AG09309 (cell line): ENCODE results near the gene VCX.
A peak's percentile ranks its signal among the peaks of the same experiment; 100 is the strongest.

ENCODE experiments used
- DNase-seq: peaks from one replicate; pipeline ENCODE4 v3.0.0-alpha.2; 2010; ENCODE audit warnings: low read depth
- H3K4me3 ChIP-seq: 2 replicates; pipeline ENCODE4 v1.5.1; 2011; ENCODE audit warnings: mild to moderate bottlenecking, low read depth, low read length, moderate library complexity; ENCODE audit not compliant: control insufficient read depth
- TF ChIP-seq, protein P1 (sequence below): IDR thresholded peaks from 2 replicates; pipeline ENCODE4 v1.5.1; 2011; ENCODE audit warnings: mild to moderate bottlenecking, low read depth, low read length, inconsistent platforms; ENCODE audit not compliant: insufficient read depth, control insufficient read depth; ENCODE audit errors: missing control alignments

Gene VCX

DNA sequence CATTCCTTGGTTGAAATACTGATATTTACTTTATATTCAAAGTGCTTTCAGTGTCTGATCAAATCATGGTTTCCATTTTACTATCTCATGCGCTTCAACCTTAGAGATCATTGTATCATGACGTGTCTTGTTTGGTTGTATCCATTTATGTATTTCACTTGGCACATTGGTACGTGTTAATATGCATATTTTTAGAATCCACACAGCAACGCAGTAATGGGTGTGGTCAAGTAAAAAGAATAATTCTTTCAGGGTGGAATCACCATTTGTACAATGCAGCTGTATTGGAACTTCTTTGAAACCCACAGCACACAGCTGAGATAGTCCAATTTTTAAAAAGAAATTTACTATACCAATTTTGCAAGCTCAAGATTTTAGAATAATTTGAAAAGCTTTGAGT lies 29.1 kb downstream of the VCX start:
- H3K4me3 ChIP-seq = no peak overlapping the region
- no peak for DNase-seq
- TF ChIP-seq, protein P1, sequence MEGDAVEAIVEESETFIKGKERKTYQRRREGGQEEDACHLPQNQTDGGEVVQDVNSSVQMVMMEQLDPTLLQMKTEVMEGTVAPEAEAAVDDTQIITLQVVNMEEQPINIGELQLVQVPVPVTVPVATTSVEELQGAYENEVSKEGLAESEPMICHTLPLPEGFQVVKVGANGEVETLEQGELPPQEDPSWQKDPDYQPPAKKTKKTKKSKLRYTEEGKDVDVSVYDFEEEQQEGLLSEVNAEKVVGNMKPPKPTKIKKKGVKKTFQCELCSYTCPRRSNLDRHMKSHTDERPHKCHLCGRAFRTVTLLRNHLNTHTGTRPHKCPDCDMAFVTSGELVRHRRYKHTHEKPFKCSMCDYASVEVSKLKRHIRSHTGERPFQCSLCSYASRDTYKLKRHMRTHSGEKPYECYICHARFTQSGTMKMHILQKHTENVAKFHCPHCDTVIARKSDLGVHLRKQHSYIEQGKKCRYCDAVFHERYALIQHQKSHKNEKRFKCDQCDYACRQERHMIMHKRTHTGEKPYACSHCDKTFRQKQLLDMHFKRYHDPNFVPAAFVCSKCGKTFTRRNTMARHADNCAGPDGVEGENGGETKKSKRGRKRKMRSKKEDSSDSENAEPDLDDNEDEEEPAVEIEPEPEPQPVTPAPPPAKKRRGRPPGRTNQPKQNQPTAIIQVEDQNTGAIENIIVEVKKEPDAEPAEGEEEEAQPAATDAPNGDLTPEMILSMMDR = no peak

DNA sequence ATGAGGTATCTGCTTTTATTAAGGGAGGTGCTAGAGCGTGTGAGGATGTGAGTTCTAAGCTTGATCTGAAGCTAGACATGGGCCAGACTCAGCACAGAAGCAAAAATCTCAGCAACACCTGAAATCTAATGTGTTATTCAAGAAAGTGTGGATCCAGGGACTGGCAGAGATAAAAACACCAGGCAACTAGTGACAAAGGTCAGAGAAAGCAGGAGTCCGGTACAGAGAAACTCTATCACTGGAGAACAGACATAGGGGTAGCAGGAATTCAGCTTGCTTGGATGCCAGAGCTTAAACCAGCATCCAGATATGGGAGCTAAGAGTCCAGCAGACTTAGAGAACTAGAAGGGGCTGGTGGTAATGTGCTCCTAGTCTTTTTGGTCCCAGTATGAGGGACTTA lies 34.0 kb downstream of the VCX start:
- H3K4me3 ChIP-seq = no peak overlapping the region
- TF ChIP-seq, protein P1 = no peak
- no peak for DNase-seq

DNA sequence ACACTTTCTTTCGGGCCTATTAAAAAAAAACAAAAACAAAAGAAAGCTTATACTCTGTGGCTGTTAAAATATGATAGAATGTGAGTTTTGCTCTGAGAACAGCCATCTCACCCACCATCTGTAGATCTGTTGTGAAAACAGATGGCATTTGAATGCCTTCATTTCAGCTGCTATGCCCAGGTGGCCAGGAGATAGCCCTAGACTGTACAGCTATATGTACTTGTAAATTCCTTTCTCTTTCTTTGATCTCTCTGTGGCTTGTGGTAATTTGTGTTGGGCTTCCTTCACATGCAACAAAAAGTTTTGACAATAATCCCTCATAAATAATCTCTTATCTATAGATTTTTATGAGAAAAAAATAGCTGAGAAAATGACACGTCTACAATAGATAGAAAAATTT lies 46.2 kb downstream of the VCX start:
- TF ChIP-seq, protein P1 = no peak
- DNase-seq = no peak
- H3K4me3 ChIP-seq = no peak overlapping the region

DNA sequence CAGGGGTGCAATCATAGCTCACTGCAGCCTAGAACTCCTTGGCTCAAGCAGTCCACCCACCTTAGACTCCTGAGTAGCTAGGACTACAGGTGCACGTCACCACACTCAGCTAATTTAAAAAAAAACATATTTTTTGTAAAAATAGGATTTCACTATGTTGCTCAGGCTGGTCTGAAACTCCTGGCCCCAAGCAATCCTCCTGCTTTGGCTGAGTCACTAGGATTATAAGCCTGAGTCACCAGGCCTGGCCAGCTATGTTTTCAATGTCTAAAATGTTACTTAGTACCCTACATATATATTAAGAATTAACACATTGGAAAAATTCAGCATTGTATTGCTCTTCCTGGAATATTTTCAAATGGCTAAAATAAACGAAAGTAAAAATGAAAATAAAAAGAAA lies 46.7 kb downstream of the VCX start:
- DNase-seq = peak; percentile 8
- TF ChIP-seq, protein P1 = no peak
- H3K4me3 ChIP-seq = no peak overlapping the region

DNA sequence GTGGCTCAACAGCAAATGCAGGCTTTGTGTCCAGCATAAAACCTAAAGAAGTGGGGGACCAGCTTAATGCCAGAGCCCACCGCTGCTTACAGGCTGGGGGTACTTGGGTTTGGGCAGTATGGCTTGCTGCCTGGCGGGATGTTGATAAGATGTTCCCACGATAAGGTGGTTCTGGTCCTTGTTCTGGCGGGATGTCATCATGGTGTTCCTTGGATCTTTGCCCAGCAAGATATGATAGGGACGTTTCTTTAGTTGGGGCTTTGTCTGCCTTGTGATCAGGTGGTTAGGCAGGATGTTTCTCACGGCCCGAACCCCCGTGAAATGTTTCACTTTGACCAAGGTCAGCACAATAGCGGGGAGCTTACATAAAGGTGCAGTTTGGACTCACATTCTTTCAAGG lies 49.0 kb downstream of the VCX start:
- no peak for DNase-seq
- H3K4me3 ChIP-seq = no peak overlapping the region
- TF ChIP-seq, protein P1 = no peak
